Germinal center (tissue), 1 donor: ENCODE data around the gene CYP19A1.

Source experiments
- DNase-seq: peaks from one replicate; pipeline ENCODE4 v3.0.0; 2012; ENCODE audit warnings: mixed read lengths, low spot score

Gene CYP19A1

DNA sequence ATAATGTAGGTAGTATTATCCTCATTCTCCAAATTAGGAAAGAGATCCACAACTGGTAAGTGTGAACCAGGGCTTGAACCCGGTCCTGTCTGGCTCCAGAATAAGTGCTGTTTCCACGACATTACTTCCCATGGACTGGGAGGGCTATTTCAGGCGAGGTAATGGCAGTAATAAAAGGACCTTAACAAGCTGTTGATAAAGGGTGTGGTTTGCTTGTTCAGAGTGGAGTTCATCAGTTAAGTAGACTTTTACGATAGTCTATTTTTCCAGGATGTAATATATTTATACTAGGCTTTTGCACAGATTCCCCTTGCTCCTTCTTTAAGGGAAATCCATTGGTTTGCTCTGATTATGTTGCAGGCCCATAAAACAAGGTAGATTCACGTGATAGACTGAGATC is 155.3 kb downstream of the CYP19A1 start:
- DNase-seq, result no peak

DNA sequence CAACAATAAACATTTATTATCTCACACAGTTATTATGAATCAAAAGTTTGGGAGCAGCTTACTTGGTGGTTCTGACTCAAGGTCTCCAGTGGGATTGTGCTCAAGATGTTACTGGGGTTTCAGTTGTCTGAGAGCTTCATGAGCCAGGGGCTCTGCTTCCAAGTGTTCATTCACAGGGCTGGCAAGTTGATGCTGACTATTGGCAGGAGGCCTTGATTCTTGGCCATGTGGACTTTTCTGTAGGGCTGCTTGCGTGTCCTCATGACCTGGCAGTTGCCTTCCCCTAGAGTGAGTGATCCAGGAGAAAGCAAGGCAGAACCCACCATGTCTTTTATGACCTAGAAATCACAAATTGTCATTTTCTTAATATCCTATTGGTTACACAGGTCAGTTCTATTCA is 156.5 kb downstream of the CYP19A1 start:
- DNase-seq, result no peak

DNA sequence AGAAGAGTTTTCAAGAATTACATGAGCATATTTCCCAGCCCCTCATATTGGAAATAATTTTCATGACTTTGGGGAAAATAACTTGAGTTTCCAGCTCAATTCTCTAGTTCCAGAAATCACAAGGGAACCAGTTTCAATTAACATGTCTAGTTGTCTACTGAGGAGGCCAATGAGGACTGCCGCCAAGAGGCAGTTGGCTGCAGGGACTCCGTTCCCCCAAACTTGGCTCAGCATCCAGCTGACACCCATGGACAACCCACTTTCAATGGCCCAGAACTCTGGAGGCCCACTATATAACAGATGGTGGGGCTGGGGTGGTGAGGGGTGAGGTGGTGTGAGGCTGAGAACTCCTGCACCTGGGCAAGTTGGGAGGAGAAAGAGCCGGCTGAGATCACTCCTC is 157.2 kb downstream of the CYP19A1 start:
- no peak for DNase-seq

DNA sequence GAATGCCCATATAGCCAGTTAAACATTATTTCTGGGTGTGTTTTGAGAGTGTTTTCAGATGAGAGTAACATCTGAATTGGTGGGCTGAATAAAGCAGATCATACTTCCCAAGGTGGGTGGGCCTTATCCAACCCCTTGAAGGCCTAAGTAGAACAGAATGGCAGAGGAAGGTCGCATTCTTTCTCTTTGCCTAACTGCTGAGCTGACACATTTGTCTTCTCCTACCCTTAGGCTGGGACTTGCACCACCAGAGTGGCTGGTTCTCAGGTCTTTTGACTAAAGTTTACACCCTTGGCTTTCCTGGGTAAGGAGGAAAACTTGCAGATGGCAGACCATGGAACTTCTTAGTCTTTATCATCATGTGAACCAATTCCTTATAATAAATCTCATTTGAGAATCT is 157.9 kb downstream of the CYP19A1 start:
- DNase-seq, result no peak

DNA sequence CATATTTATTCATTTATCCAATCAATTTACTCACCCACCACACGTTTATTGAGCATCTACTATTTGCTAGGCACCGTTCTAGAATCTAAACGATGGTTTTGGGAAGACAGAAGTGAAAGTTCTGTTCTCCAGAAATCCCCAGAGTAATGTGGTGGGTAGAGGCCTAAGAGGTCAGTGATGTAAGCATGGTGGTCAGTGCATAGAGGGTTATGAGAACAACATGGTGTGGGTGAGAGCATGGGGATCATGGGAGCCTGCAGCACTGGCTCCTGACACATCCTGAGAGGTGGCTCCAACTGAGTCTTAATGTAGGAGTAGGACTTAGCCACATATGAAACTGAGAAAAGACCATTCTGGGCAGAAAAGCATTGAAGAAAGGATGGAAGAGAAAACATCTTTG is 158.4 kb downstream of the CYP19A1 start:
- no peak for DNase-seq

DNA sequence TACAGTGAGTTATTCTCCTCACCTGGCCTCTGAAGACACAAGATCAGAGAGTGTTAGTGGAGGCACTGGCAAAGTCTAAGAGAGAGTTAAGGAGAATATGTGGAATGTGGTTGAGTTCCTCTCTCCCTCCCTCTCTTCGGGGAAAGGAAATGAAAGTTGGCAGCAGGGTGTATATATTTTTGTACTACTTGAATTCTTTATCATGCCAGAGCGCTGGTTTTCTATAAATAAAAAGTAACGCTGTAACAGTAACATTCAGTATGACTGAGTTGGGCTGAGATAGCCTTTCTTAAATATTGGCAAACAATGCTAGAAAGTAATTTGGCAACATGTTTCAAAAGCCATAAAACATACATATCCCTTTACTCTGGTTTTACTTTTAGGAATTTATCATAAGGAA is 166.2 kb downstream of the CYP19A1 start:
- no peak for DNase-seq

DNA sequence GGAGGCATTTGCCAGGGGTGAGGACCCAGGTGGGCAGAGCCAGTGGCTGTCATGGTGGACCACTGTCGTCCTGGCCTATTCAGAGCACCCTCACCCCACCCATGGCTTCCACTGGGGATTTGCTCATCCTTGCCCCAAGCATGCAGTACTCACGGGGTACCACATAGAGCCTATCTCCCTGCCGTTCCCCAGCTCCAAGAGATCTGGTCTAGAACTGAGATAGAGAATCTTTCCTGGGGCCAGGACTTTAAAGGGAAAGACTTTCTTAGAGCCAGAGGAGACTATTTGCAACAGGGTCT is 166.8 kb downstream of the CYP19A1 start:
- DNase-seq, result no peak

DNA sequence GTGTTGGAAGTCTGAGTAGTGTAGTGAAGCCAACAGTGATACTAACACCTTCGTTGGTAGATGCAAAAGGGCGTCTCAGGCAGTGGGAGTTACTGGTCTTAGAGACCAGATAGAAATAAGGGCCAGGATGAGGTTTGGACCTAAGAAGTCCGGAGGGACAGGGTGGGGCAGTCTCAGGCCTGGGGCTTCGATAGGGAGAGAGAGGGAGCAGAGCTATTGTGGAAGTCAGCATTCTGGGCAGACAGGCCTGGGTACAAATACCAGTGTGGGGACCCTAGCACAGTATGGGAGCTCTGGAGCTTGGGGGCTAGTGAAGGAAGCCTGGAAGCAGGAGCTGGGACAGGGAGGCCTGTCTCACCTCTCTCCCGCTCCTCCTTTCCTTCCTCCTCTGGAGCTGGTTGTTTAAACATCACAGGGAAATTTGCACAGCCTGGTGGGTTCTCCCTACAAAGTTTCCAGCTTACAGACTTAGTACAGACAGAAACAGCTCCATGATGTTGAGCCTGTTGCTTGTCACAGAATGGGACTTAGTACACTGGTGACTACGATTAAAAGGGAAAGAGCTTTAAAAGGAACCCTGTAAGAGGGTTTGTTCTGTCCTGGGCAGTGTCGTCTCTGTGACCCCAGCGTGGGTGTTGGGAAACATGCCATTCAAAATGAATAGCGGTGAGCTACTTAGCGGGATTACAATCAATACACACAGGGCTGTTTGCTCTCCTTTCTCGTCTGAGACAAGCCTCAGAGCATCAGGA is 167.3 kb downstream of the CYP19A1 start:
- DNase-seq, result no peak

DNA sequence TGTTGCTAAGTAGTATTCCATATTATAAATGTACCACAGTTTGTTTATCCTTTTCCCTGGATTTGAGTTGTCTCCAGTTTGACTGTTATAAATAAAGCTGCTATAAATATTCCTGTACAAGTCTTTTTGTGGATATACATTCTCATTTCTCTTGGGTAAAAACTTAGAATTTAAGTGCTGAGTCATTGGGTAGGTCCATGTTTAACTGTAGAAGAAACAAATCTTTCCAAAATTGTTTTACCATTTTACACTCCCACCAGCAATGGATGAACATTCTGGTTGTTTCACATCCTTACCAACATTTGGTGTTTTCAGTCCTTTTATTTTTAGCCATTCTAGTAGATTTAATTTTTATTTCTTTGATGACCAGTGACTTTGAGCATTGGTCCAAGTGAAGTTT is 169.7 kb downstream of the CYP19A1 start:
- no peak for DNase-seq

DNA sequence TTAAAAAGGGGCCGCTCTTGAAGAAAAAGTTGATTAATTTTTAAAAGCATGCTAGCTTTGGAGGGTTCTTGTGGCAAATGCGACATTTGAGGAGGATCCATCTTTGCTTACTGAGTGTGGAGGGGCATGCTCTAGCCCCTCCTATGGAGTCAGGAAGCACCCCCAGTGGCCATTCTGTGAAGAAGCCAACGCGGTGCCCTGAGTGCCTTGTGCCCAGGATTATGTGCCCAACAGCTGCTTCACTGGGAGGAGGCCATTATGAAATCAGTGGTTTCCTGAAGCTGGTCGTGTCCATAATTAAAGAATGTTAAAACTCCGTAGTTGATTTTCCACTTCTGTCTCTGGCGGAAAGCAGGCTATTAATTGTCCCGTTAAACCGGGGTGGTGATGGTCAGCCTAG is 174.6 kb downstream of the CYP19A1 start:
- DNase-seq, result no peak

DNA sequence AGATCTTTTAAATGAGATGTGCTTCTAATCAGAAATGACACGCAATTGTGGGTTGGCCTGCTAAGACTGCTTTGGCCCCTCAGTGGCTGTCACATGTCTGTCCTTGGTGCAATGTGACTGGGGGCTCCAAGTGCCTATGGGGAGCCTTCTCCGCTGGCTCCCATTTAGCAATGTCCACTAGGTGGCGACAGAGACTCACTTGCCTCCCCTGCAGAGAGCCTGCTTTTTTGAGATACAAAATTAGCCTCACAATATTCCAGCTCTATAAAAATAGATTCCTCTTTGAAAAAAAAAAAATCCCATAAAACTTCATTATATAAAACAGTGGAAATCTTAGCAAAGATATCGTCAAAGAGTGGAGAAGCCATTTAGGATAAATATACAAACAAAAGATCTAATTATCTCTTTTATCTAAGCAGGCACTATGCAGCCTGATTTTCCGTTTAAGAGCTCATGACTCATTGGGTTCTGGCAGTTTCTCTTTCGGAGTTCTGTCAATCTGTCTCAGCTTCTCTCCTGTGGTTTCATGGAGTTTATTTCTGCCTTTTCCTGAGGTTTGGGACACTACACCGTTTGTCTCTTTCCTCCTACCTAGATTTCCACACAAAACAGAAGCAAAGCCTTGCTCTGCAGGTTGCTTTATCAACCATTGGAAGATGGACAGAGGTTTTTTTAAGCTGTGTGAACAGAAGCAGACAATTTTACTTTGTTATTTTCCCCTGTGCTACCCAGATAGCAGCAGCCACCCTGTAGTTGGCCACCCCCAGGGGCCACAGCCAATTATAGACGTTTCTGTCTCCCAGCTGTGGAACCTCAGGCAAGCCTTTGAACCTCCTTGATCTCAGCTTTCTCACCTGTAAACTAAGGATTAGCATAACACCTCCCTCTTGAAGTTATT is 175.3 kb downstream of the CYP19A1 start:
- peak; percentile 80 for DNase-seq

DNA sequence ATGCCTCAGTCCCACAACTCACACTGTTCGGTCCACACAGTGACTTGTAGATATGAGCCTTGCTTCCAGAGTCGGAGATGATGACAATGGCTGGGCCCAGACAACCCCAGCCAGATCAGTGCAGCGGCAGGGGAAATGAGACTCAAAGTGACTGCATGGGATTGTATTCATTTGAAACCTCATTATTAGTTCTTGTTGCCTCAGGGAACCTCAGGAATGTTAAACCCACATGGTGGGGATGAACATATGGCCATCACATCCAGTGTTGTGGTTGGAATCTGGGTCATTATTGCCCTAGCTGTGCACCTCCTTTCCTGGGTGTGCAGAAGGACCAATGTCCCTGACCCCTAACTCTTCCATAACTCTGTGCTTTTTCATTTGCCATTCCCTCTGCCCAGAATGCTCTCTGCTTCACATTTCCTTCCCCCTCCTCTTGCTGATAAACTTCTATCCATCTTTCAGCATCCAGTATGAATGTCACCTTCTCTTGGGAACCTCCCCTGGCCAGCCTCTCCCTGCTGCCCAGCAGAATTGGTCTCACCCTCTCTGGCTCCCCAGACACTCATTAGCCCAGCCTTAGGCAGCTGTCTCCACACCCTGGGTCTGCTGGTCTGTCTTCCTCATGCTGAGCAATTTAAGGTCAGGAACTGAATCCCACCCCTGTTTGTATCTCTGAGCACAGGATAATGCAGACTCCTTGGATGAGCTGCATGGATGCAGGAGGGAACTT is 176.7 kb downstream of the CYP19A1 start:
- DNase-seq, result no peak

DNA sequence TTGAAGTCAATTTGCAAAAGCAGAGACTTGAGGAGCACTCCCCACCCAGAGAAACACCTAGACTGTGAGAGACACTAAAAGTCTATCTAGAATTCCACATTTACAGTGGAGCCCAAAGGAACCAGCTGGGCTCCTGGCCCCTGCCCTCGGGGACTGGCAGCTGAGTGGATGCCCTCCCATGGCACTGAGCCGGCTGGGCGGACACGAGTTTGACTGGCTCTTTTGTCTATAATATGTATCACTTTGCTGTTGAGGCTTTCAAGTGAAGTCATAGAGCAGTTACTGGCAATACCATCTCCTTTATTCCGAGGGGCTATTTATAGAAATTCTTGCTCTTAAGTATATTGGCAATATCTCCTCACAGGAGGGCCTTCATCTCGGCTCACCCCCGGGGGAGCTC is 177.9 kb downstream of the CYP19A1 start:
- no peak for DNase-seq
